HL-60/S4 treated with retinoic acid at 250 ng/mL for 4 days and 3 days (cell line): Measurements from ENCODE around the gene PFN3.
"Not testable (repeated sequence)": the region's sequence is repeated elsewhere in the genome, so short reads cannot be mapped to it uniquely, and the experiment has no call there.

Experiments
- in situ Hi-C: fragments of 300-500 bp; cut with MboI; formaldehyde crosslinking; loops from 2 replicates; pipeline ENCODE4 v1.7.0; 2022; ENCODE audit warnings: low sequenced_read_pairs

PFN3 gene

GRCh38 chr5:177364159-177364962, 36.1 kb downstream of the PFN3 start:
- in situ Hi-C loops: no loop called here

GRCh38 chr5:177363565-177363964, 36.9 kb downstream of the PFN3 start:
- in situ Hi-C loops: no loop called here

DNA sequence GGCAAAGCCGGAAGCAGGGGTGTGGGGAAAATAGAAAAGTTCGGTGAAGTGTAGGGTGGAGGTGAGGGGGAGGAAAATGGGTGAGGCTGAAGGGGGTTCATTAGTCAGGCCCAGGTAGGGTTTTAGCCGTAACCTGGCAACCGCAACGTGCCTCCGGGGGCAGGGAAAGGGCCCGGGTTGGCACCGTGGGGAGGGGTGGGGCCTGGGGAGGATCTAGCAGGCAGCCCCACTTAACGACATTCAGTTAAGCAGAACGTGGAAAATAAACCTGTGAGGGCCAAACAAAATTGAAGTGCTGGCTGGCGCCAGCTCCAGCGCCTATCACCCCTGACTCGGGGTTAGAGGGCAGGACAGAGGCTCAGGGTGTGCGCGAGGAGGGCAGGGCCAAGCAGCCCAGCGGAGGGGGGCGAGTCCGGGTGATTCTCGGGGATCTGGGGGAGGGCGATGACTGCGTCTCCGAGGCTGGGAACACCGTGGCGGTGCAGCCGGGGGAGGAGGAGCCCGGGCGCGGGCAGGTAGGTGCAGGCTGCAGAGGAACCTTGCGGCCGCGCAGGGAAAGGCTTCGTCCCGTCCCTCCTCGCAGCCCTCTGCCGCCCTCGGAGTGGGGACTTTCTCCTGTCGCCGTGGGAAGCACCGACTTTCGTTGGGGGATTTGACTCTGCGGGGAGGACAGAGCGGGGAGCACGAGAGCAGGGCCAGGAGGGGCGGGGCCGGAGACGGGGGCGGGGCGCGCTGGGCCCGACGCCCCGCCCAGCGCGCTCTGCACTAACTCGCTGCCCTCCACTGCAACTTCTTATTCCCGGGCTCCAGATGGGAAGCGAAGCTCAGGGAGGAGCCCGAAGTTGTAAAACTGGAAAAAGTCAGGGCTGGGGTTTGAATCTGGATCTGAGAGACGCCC, 37.6 kb downstream of the PFN3 start:
- in situ Hi-C loops: no loop called here

GRCh38 chr5:177362292-177362609, 38.2 kb downstream of the PFN3 start:
- in situ Hi-C loops: no loop called here

- in situ Hi-C loops: no loop called here
Observed at GRCh38 chr5:177361418-177362291, 38.8 kb downstream of the PFN3 start.

- in situ Hi-C loops: not testable (repeated sequence)
Observed at GRCh38 chr5:177360740-177361139, 39.7 kb downstream of the PFN3 start.

DNA sequence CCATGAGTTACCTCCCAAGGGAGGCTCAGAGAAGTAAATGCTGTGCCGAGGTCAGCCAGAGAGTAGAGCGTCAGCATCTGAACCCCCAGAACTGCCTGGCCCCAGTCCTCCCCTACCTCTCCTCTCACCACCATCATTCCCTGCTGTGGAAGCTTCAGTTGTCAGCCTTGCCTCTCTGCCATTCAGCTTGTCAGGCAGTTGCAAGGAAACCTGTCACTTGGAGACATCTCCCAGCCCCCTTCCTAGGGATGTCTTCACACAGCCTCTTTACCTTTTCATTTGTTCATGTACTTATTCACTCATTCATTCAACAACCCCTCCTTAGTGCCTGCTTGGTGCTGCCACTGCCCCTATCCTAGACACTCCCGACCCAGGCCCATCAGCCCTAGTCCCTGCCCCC, 40.6 kb downstream of the PFN3 start:
- in situ Hi-C loops: no loop called here

DNA sequence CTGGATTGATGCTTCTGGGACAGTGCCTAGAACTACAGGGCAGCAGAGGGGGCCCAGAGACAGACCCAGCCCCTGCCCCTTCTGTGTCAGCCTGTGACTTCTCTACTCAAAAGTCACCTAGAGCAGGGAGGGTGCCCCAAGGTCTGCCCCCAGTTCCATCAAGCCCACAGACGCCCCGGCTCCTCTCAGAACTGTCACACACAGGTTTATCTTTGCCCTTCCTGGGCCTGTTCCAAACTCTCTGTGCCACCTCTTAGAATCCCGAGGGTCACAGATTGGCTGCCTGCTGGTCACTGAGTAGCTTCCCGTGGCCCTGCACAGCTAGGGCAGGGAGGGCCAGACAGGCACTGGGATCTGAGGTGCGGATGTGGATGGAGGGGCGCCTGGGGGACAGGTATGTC, 41.0 kb downstream of the PFN3 start:
- in situ Hi-C loops: no loop called here

- in situ Hi-C loops: no loop called here
Observed at GRCh38 chr5:177358370-177358819, 42.1 kb downstream of the PFN3 start.

DNA sequence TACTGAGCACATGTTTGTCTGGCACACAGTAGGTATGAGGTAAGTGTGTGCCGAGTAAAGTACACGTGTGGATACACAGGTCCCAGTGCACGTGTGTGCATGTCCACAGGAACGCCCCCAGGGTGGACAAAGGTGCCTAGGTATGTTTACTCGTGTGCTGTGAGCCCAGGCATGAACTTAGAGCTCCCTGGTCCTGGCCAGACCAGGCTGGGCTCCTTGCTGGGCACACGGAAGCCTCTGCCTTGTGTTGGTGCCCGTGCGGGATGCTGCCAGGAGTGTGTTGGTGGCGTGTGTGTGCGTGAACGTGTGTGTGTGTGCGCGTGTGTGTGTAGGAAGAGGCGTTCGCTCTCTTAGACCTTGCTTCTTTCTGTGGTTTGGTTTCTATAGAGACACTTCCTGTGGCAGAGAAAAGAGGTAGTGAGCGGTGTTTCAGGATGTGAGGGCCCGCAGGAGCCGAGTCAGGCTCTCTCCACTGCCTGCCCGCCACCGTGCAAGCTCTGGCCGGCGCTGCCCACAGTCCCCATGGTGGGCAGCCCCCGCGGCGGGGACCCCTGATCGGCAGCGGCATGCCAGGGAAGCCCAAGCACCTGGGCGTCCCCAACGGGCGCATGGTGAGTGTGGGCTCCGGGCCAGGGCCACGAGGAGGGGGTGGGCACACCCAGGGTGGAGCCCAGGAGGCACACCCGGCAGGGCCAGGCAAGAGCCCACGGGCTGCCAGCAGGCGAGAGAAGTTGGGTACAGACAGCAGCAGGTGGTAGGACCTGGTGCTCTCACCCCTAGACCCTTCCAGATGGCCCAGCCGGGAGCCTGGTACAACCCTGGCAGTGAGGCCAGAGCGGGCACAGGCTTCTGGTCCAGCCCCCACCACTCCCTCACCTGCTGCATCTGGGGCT, 42.8 kb downstream of the PFN3 start, which contains the start of gene RGS14:
Gene RGS14, plus strand, starts transcription at position 466 of the 893 bp plus-strand sequence. Its CDS starts 101 bp downstream, at position 567.
- in situ Hi-C loops: no loop called here

DNA sequence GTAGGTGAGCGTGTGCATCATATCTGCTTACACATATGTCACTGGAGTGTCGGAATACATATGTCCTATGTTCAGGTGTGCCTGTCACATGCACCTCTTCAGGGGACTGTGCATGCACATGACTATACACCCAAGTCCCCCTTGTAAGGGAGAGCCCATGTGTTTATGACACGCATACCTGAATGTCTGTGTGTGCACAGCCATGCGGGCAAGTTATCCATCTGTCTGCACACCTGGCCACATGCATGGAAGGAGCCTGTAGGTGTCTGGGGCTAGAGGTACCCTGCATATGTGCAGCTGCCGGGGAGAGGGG, 43.4 kb downstream of the PFN3 start:
- in situ Hi-C loops: no loop called here

- in situ Hi-C loops: no loop called here
Observed at GRCh38 chr5:177356746-177357145, 43.7 kb downstream of the PFN3 start.

- in situ Hi-C loops: no loop called here
Observed at GRCh38 chr5:177355868-177356168, 44.6 kb downstream of the PFN3 start.

DNA sequence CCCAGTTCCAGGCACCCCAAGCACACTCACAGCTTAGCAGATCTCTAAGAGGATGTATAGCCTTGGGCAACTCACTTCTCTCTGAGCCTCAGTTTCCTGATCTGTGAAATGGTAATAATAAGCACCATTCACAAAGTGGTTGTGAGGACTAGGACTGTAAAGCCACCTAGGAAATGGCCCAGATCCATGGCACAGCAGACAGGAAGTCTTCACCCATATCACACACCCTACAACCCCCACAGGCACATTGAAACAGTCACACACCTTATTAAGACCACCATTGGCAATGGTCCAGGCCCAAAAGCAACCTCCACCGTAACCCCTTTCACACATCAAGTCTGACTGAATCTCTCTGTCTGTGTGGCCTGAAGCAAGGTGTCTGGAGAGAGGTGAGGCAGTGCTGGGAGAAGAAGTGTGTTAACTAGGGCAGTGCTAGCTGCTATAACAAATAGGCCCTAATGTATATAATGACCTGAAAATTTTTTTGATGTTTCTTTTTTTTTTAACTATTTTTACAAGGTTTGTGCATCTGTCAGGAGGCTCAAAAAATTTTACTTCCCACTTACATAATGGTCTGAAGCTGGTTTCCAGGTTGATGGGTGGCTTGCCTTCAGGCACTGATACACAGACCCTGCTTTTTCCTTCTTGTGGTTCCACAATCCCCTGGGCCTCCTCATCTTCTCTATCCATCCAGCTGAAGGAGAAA, 45.1 kb downstream of the PFN3 start:
- in situ Hi-C loops: no loop called here

DNA sequence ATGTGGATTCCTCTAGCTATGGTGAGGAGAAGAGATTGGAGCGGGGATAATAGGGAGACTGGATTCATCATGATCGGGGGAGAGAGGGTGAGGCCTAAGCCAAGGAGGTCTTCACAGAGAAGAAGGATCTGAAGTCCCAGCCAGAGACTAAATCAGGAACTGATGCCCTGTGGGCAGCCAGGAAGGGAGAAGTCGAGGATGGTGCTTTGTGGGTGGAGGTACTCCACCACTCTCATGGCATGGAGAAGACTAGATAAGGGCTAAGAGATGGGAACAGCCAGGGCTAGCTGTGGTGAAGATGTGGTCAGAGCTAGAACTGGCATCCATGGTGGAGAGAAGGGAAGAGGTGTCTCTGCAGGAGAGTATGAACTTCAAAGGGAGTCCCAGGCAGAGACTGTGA, 45.8 kb downstream of the PFN3 start:
- in situ Hi-C loops: no loop called here

- in situ Hi-C loops: no loop called here
Observed at GRCh38 chr5:177354256-177354655, 46.2 kb downstream of the PFN3 start.

- in situ Hi-C loops: no loop called here
Observed at GRCh38 chr5:177353093-177353492, 47.4 kb downstream of the PFN3 start.

DNA sequence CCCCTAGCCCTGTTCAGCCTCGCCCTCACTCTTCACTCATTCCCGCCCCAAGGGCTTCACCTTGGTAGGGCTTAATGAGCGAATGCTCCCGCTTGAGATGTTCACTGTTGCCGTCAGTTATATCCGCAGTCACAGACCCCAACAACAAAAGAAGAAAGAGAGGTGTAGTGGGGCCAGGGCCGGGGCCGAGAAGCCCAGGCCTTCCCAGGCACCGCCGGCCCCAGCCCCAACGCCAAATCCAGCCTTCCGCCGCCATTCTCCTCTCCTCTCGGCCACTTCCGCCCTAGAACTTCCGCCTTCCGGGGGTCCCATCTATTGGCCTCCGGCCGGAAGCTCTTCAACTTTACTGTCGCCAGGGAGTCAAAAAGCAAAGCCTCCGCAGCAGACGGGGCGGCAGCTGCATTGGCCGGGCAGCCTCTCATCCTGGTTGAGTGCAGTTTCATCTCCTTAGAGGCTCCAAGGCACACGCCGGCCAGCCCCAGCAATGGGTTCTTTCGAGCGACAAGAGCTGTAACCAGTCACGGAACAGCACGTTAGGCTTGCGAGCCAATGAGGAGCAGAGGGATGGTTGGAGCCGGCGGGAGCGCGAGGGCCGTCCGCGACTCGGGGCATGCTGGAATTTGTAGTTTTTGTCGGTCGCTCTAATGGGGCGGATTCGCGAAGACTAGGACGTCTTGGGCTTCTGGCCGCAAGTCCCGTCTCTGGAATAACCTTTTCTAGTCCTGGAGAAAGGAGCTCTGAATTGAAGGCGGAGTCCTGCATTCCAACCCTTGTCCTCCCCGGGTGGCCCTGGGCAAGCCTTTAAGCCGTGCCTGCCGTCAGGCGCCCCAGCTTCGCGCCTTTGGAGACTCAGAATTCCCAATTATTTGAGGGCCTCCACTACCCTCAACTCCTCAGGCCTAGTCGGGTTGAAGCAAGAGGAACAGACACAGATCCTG, 48.8 kb downstream of the PFN3 start, which contains the start of gene LMAN2:
Gene LMAN2, minus strand, starts transcription at position 277 of the 938 bp plus-strand sequence. Its CDS starts 21 bp downstream, at position 256.
- in situ Hi-C loops: no loop called here
